Measurements from ENCODE around the gene CGA. TPM values are rescaled to one million over a fixed set of nuclear protein-coding genes. Genes with fewer than 3 reads are reported as not detected.

The CGA gene
- polyA plus RNA-seq, 1 donor from 2014 or later, result not detected

GRCh38 chr6:87136963-87137362 is 42.1 kb upstream of the CGA start:
- Histone ChIP-seq H3F3A (ENCODE audit: insufficient read depth, low read length, poor library complexity, severe bottlenecking) (no peaks in the 10 kb centered on the region), H3K9me2 (ENCODE audit: insufficient read depth, low read length) (no peaks in the 10 kb centered on the region), H3K4me2 (ENCODE audit: low read length) (no peak overlapping the region), H3K9me3 (ENCODE audit: low read length) (no peaks in the 10 kb centered on the region), H3K27ac (ENCODE audit: low read length) (no peak overlapping the region), H3K27me3 (ENCODE audit: insufficient read depth, low read depth, low read length) (no peaks in the 10 kb centered on the region), H3K79me2 (replicated peaks; ENCODE audit: insufficient read depth, low read length) (no peaks in the 10 kb centered on the region), H3K36me3 (ENCODE audit: insufficient read depth, low read length) (no peaks in the 10 kb centered on the region), H3K4me3 (ENCODE audit: low read length) (no peak overlapping the region), H2AFZ (ENCODE audit: low read depth, low read length) (no peak overlapping the region), H4K20me1 (ENCODE audit: insufficient read depth) (no peaks in the 10 kb centered on the region), H3K9ac (ENCODE audit: low read length) (no peak overlapping the region)
- TF ChIP-seq REST (IDR thresholded peaks at IDR 0.05; ENCODE audit: borderline replicate concordance) (no peak), CTCF (IDR thresholded peaks at IDR 0.05; ENCODE audit: poor library complexity, severe bottlenecking) (no peak), SMC3 (conservative IDR thresholded peaks at IDR 0.05; ENCODE audit: poor library complexity) (no peak)

- Histone ChIP-seq H3K27ac (ENCODE audit: low read length) (no peak overlapping the region), H3K79me2 (replicated peaks; ENCODE audit: insufficient read depth, low read length) (no peaks in the 10 kb centered on the region), H3K36me3 (ENCODE audit: insufficient read depth, low read length) (no peaks in the 10 kb centered on the region), H4K20me1 (ENCODE audit: insufficient read depth) (no peaks in the 10 kb centered on the region), H3K4me2 (ENCODE audit: low read length) (no peak overlapping the region), H3K27me3 (ENCODE audit: insufficient read depth, low read depth, low read length) (no peaks in the 10 kb centered on the region), H3K9ac (ENCODE audit: low read length) (no peak overlapping the region), H3K9me2 (ENCODE audit: insufficient read depth, low read length) (no peaks in the 10 kb centered on the region), H3F3A (ENCODE audit: insufficient read depth, low read length, poor library complexity, severe bottlenecking) (no peaks in the 10 kb centered on the region), H2AFZ (ENCODE audit: low read depth, low read length) (no peak overlapping the region), H3K4me3 (ENCODE audit: low read length) (no peak overlapping the region), H3K9me3 (ENCODE audit: low read length) (no peaks in the 10 kb centered on the region)
- TF ChIP-seq TAF1 (IDR thresholded peaks at IDR 0.05; ENCODE audit: low read depth), result no peak
- peak; percentile 35 for TF ChIP-seq EP300 (conservative IDR thresholded peaks at IDR 0.05; ENCODE audit: poor library complexity, severe bottlenecking)
- TF ChIP-seq CTCF (IDR thresholded peaks at IDR 0.05; ENCODE audit: poor library complexity, severe bottlenecking), result no peak
- TF ChIP-seq MXI1 (conservative IDR thresholded peaks at IDR 0.05; ENCODE audit: poor library complexity, severe bottlenecking), result no peak
Observed at GRCh38 chr6:87127737-87128136, 32.8 kb upstream of the CGA start.

- Histone ChIP-seq H3K36me3 (ENCODE audit: insufficient read depth, low read length) (no peaks in the 10 kb centered on the region), H3K79me2 (replicated peaks; ENCODE audit: insufficient read depth, low read length) (no peaks in the 10 kb centered on the region), H3K27ac (ENCODE audit: low read length) (no peak overlapping the region), H4K20me1 (ENCODE audit: insufficient read depth) (no peaks in the 10 kb centered on the region), H3K4me2 (ENCODE audit: low read length) (no peak overlapping the region), H3K4me3 (ENCODE audit: low read length) (no peak overlapping the region), H3K9me2 (ENCODE audit: insufficient read depth, low read length) (no peaks in the 10 kb centered on the region), H3F3A (ENCODE audit: insufficient read depth, low read length, poor library complexity, severe bottlenecking) (no peaks in the 10 kb centered on the region), H3K27me3 (ENCODE audit: insufficient read depth, low read depth, low read length) (no peaks in the 10 kb centered on the region), H3K9ac (ENCODE audit: low read length) (no peak overlapping the region), H2AFZ (ENCODE audit: low read depth, low read length) (no peak overlapping the region), H3K9me3 (ENCODE audit: low read length) (peaks cover 7% of the 10 kb centered on the region)
- TF ChIP-seq CTCF (IDR thresholded peaks at IDR 0.05; ENCODE audit: poor library complexity, severe bottlenecking), result no peak
- TF ChIP-seq REST (IDR thresholded peaks at IDR 0.05; ENCODE audit: borderline replicate concordance), result no peak
- TF ChIP-seq SMC3 (conservative IDR thresholded peaks at IDR 0.05; ENCODE audit: poor library complexity), result no peak
- TF ChIP-seq TAF1 (IDR thresholded peaks at IDR 0.05; ENCODE audit: low read depth), result no peak
- TF ChIP-seq POLR2AphosphoS5 (IDR thresholded peaks at IDR 0.05), result no peak
- TF ChIP-seq MXI1 (conservative IDR thresholded peaks at IDR 0.05; ENCODE audit: poor library complexity, severe bottlenecking), result no peak
- no peak for TF ChIP-seq EZH2 (IDR thresholded peaks at IDR 0.05; ENCODE audit: borderline replicate concordance, insufficient read depth, low read length, poor library complexity, severe bottlenecking)
Observed at GRCh38 chr6:87126501-87126900, 31.6 kb upstream of the CGA start.
